Fibroblast of villous mesenchyme (primary cell): Measurements from ENCODE around the gene SSR3. TPM values are rescaled to one million over a fixed set of nuclear protein-coding genes. Genes with fewer than 3 reads are reported as not detected.

Experiments
- DNase-seq: peaks from one replicate; pipeline ENCODE4 v3.0.0-alpha.2; 2010; ENCODE audit warnings: low read depth
- H3K4me3 ChIP-seq: 2 replicates; pipeline ENCODE4 v1.5.1; 2011; ENCODE audit warnings: low read depth, mild to moderate bottlenecking, low read length
- total RNA-seq: library from RNA; depleted of rRNA; stranded (reverse); fragments of >200 nt; gene quantifications from 2 replicates; pipeline ENCODE4 v1.2.3, GENCODE V29; 2012
- TF ChIP-seq, protein P1 (sequence below): IDR thresholded peaks from 2 replicates; pipeline ENCODE4 v1.5.1; 2012; ENCODE audit warnings: low read depth, mild to moderate bottlenecking, low read length; ENCODE audit not compliant: insufficient read depth

Gene SSR3
- total RNA-seq, 1 donor: 446 TPM

DNA sequence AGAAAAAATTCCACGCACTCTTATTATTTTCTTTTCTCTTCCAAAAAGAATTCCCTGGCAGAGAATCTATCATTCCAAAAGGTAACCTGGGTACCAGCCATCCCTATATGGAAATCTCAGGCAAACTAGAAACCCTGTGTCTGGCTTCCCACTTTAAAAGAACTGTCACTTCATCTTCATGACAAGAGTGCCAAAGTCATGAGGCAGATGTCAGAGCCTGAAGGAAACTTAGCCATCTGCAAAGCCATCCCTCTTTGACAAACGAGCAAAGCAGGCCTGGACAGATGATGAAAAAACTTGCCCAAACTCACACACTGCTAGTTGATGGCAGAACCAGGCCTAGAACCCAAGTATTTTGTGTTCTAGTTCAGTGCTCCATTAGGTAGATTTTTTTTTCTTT, 15.9 kb downstream of the SSR3 start:
- no peak for DNase-seq

DNA sequence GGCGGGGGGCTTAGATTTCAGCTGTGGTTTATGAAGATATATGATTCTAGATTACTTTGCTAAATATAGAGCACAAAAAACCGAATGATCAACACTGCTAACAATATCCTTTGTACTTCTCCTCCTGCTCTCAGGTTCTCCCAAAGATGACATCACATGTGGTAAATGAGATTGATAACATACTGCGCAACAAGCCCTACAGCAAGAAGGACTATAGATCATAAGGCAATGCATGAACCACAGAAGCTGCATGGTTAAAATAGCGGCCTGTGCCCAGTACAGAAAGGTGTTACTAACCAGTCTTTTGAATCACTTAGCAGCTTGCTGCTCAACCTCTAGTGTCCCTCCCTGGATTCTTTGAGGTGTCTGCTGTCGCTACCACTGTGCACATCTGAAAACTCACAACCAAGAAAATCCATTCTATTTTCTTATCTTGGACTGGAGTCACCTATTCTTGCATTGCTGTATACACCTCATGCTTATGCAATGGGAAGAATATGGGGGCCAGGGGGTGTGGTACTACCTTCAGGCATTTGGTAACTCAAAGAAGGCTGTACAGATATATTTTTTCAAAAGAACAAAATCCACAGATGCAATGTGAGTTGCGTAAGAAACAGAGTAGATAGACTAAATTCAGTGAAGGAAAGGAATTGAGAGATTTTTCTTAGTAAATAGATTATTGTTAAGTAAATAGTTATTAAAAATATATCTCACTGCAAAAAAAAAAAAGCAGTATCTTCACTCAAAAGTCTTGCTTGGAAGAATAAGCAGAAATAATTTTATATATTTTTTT, 18.2 kb downstream of the SSR3 start:
- no peak overlapping the region for H3K4me3 ChIP-seq
- TF ChIP-seq, protein P1, sequence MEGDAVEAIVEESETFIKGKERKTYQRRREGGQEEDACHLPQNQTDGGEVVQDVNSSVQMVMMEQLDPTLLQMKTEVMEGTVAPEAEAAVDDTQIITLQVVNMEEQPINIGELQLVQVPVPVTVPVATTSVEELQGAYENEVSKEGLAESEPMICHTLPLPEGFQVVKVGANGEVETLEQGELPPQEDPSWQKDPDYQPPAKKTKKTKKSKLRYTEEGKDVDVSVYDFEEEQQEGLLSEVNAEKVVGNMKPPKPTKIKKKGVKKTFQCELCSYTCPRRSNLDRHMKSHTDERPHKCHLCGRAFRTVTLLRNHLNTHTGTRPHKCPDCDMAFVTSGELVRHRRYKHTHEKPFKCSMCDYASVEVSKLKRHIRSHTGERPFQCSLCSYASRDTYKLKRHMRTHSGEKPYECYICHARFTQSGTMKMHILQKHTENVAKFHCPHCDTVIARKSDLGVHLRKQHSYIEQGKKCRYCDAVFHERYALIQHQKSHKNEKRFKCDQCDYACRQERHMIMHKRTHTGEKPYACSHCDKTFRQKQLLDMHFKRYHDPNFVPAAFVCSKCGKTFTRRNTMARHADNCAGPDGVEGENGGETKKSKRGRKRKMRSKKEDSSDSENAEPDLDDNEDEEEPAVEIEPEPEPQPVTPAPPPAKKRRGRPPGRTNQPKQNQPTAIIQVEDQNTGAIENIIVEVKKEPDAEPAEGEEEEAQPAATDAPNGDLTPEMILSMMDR: no peak
- DNase-seq: no peak

More for the DNA sequence above, 15.9 kb downstream of the SSR3 start:
- no peak overlapping the region for H3K4me3 ChIP-seq
- TF ChIP-seq, protein P1: no peak

DNA sequence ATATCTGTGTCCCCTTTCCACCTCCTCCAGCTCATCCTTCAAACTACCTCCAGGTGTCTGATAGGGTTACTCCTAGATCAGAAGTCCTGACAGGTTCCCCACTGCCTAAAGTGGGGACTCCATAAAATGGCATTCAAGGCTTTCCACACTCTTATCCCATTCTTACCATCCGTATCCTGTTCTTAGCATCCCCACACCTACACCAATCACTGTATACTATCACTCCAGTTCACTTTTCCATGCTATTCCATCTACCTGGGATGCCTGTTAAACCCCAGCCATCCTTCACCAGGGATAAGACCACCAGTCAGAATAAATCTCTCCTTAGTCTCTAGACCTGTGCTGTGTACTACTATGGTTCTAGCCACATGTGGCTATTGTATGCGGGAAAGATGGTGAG, 19.1 kb downstream of the SSR3 start:
- no peak overlapping the region for H3K4me3 ChIP-seq
- TF ChIP-seq, protein P1: no peak
- DNase-seq: no peak

DNA sequence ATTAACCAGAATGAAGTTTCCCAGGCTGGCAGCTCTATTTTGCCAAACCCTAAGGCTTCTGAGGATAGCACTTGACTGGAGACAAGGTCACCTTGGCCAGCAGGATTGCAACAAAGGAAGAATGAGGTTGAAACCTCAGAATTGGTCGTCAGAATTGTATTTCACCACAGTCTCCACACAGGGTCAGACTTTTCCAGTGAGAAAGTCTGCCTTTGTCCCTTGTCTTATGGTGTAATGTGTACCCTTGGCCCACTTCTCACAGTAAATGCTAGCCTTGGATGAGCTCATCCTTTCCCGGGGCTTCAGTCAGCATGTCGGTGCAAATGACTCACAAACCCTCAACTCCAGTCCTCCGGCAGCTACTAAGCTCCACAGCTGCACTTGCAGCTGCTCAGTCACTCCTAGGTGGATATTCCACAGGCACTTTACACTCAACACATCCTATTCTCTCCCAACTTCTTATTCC, 19.7 kb downstream of the SSR3 start:
- no peak overlapping the region for H3K4me3 ChIP-seq
- TF ChIP-seq, protein P1: no peak
- DNase-seq: peak; percentile 99

DNA sequence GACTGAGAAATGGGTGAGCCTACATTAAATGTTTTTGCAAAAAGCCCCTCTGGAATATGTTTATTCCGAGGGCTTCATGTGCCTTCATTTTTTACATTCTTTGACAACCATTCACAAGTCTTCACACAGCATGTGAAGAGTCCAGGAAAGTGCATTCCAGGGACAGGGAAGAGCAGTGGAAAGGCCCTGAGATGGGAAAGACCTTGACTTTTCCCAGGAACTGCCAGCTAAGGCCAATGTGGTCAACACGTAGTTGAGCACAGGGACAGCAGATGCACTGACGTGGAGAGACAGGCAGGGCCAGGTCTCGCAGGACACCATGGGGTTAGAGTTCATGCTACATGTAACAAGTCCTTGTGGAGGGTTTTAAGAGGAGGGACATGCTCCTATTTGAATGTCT, 21.7 kb downstream of the SSR3 start:
- DNase-seq: peak; percentile 77
- TF ChIP-seq, protein P1: no peak

DNA sequence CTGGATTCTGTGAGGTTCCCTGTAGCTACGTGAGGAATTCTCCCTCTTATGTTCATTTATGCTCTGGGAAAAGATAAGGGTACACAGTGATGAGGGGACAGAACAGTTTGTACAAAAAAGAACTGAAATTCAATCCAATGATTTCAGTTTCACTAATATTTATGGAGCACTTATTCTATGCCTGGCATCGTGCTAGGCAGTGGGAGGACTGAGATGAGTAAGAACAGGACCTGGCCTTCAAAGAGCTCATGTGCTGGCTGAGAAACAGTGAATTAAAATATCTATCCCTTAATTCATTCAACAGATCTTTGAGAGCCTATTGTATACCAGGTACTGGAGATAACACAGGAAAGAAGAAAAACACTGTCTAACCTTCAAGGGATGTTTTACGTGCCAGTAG, 22.2 kb downstream of the SSR3 start:
- no peak for DNase-seq
- TF ChIP-seq, protein P1: no peak
- no peak overlapping the region for H3K4me3 ChIP-seq

More for the DNA sequence above, 21.7 kb downstream of the SSR3 start:
- no peak overlapping the region for H3K4me3 ChIP-seq
